Left ventricle myocardium inferior (tissue), 1 donor: ENCODE measurements around the gene FBH1. TPM values are rescaled to one million over a fixed set of nuclear protein-coding genes. Genes with fewer than 3 reads are reported as not detected.
A peak's percentile ranks its signal among the peaks of the same experiment; 100 is the strongest.

Source experiments
- DNase-seq: peaks from one replicate; pipeline ENCODE4 v3.0.0-alpha.2; 2020
- H3K27ac ChIP-seq: fragments of 200-600 bp; replicated peaks from 2 replicates; pipeline ENCODE4 v1.8.0; 2021
- H3K27me3 ChIP-seq: fragments of 200-600 bp; 2 replicates; pipeline ENCODE4 v1.8.0; 2021; ENCODE audit warnings: low read depth
- H3K36me3 ChIP-seq: fragments of 200-600 bp; 2 replicates; pipeline ENCODE4 v1.8.0; 2021
- H3K4me1 ChIP-seq: fragments of 200-600 bp; 2 replicates; pipeline ENCODE4 v1.8.0; 2021
- H3K4me3 ChIP-seq: fragments of 200-600 bp; 2 replicates; pipeline ENCODE4 v1.8.0; 2021; ENCODE audit warnings: mild to moderate bottlenecking, moderate library complexity
- H3K9me3 ChIP-seq: fragments of 200-600 bp; replicated peaks from 2 replicates; pipeline ENCODE4 v1.8.0; 2021
- intact Hi-C: fragments of 100-400 bp; cut with micrococcal nuclease; formaldehyde crosslinking; loops from one replicate; pipeline ENCODE4 v1.11.0; 2022
- total RNA-seq: library from RNA; stranded (reverse); fragmentation: NEBNext Ultra II Directional; extraction: Animal tissue kit (Norgen Biotek cat#: 25700); gene quantifications from one replicate; pipeline ENCODE4 v1.2.1, GENCODE V29; 2021
- TF ChIP-seq, protein P1 (sequence below): fragments of 200-600 bp; IDR thresholded peaks from 2 replicates; pipeline ENCODE4 v1.8.0; 2021; ENCODE audit warnings: antibody characterized with exemption, mild to moderate bottlenecking, borderline replicate concordance
- donor health status: DM: no; HTN: yes; CAD: no; lungs with severe emphysema.

The FBH1 gene
- total RNA-seq, 1 donor from 2014 or later: 75.5 TPM

- Histone ChIP-seq H3K4me3 (no peak overlapping the region), H3K27ac (no peak overlapping the region), H3K9me3 (no peaks in the 10 kb centered on the region), H3K36me3 (peaks cover 19% of the 10 kb centered on the region), H3K4me1 (peaks cover 25% of the 10 kb centered on the region), H3K27me3 (no peaks in the 10 kb centered on the region)
- intact Hi-C loops: no loop called here
- DNase-seq: no peak
- TF ChIP-seq, protein P1, sequence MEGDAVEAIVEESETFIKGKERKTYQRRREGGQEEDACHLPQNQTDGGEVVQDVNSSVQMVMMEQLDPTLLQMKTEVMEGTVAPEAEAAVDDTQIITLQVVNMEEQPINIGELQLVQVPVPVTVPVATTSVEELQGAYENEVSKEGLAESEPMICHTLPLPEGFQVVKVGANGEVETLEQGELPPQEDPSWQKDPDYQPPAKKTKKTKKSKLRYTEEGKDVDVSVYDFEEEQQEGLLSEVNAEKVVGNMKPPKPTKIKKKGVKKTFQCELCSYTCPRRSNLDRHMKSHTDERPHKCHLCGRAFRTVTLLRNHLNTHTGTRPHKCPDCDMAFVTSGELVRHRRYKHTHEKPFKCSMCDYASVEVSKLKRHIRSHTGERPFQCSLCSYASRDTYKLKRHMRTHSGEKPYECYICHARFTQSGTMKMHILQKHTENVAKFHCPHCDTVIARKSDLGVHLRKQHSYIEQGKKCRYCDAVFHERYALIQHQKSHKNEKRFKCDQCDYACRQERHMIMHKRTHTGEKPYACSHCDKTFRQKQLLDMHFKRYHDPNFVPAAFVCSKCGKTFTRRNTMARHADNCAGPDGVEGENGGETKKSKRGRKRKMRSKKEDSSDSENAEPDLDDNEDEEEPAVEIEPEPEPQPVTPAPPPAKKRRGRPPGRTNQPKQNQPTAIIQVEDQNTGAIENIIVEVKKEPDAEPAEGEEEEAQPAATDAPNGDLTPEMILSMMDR: no peak
These were observed 78.8 kb downstream of the FBH1 start for GRCh38 chr10:5968681-5969453.

DNA sequence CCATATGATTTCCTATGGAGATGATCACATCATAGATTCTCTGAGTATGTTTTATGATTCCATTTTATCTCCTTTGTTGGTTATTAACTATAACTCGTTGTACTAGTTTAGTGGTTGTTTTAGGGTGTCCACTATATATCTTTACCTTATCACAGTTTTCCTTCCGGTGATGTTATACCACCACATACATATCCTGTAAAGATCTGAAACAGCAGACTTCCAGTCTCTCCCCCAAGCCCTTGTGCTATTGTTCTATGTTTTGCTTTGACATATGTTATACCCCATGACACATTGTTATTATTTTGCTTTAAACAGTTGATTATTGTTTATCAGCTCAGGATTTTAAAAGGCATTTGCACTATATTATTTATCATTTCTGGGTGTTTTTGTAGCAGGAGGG, 80.0 kb downstream of the FBH1 start:
- intact Hi-C loops: no loop called here
- DNase-seq: no peak
- H3K9me3 ChIP-seq: no peaks in the 10 kb centered on the region
- H3K27me3 ChIP-seq: no peaks in the 10 kb centered on the region
- no peak overlapping the region for H3K4me3 ChIP-seq
- H3K27ac ChIP-seq: peak overlapping the region; percentile 84
- peaks cover 14% of the 10 kb centered on the region for H3K36me3 ChIP-seq
- TF ChIP-seq, protein P1: no peak
- H3K4me1 ChIP-seq: peaks cover 31% of the 10 kb centered on the region

DNA sequence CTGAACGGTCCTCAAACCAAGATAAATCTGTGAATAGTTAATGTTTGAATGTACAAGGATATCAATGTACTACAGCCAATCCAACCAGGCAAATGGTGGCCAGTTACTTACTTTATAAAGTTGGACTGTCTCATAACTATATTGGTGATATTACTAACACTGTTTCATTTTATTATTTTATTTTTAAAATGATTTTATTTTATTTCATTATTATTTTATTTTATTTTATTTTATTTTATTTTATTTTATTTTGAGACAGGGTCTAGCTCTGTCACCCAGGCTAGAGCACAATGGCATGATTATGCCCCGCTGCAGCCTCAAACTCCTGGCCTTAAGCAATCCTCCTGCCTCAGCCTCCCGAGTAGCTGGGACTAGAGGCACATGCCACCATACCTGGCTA, 80.5 kb downstream of the FBH1 start:
- Histone ChIP-seq H3K27ac (peak overlapping the region; percentile 84), H3K36me3 (peaks cover 10% of the 10 kb centered on the region), H3K4me3 (no peak overlapping the region), H3K4me1 (peaks cover 35% of the 10 kb centered on the region), H3K9me3 (no peaks in the 10 kb centered on the region), H3K27me3 (no peaks in the 10 kb centered on the region)
- TF ChIP-seq, protein P1: no peak
- intact Hi-C loops: no loop called here
- no peak for DNase-seq

GRCh38 chr10:5971315-5971832, 81.3 kb downstream of the FBH1 start:
- H3K36me3 ChIP-seq: peaks cover 3% of the 10 kb centered on the region
- intact Hi-C loops: no loop called here
- peak overlapping the region; percentile 8 for H3K4me3 ChIP-seq
- no peaks in the 10 kb centered on the region for H3K27me3 ChIP-seq
- TF ChIP-seq, protein P1: no peak
- H3K9me3 ChIP-seq: no peaks in the 10 kb centered on the region
- H3K4me1 ChIP-seq: peaks cover 42% of the 10 kb centered on the region
- H3K27ac ChIP-seq: peak overlapping the region; percentile 84
- DNase-seq: no peak

DNA sequence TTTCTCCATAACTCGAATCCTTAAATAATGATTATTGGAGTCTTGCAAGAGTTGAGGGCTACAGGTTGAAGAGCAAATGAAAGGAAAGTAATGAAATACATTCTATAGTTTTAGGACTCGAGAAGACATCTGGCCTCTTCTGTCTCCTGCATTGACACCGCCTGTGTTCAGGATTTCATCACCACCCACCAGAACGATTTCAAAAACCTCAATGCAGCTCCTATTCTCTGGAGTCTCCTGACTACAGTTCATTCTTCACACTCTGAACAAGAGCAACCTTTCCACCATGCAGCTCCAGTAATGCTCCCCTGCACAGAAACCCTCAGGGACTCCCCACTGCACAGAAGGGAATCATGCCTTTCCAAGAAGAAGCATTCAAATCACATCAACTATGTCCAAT, 81.8 kb downstream of the FBH1 start:
- H3K27ac ChIP-seq: peak overlapping the region; percentile 84
- H3K4me1 ChIP-seq: peaks cover 47% of the 10 kb centered on the region
- H3K36me3 ChIP-seq: peaks cover 3% of the 10 kb centered on the region
- H3K27me3 ChIP-seq: no peaks in the 10 kb centered on the region
- peak overlapping the region; percentile 8 for H3K4me3 ChIP-seq
- TF ChIP-seq, protein P1: no peak
- no peak for DNase-seq
- H3K9me3 ChIP-seq: no peaks in the 10 kb centered on the region
- intact Hi-C loops: no loop called here
